GM12878 (cell line): Measurements from ENCODE around the gene FXYD6. TPM values are rescaled to one million over a fixed set of nuclear protein-coding genes. Genes with fewer than 3 reads are reported as not detected.

Experiments
- ATAC-seq: fragments of 200-7000 bp; cut with Tn5 transposase; 3 replicates; pipeline ENCODE4 v1.9.1; 2020; ENCODE audit warnings: mild to moderate bottlenecking, moderate library complexity
- BruUV-seq: library from RNA; stranded (reverse); fragments of 400-500 nt; replicated peaks from 2 replicates; lab custom pipeline; 2021; lab: Mats Ljungman, UMichigan
- CTCF ChIA-PET: fragments of 300-600 bp; sonication (Branson Sonifier 250); formaldehyde crosslinking; extraction: SDS; loops from one replicate; lab custom pipeline; 2021; ENCODE audit warnings: inconsistent platforms; lab: Yijun Ruan, JAX
- POLR2A ChIA-PET: fragments of 350-600 bp; formaldehyde crosslinking; extraction: SDS; loops from one replicate; lab custom pipeline; 2021; ENCODE audit warnings: inconsistent platforms; lab: Charles Lee
- RAD21 ChIA-PET: fragments of 300-600 bp; sonication (Branson Sonifier 250); formaldehyde crosslinking; loops from one replicate; lab custom pipeline; 2023; ENCODE audit warnings: antibody characterized with exemption; ENCODE audit not compliant: unreplicated experiment; lab: Charles Lee
- SMC1A ChIA-PET: fragments of 300-600 bp; sonication (Branson Sonifier 250); formaldehyde crosslinking; loops from one replicate; lab custom pipeline; 2023; ENCODE audit not compliant: unreplicated experiment, uncharacterized antibody; lab: Charles Lee
- DNase-seq: peaks from one replicate; pipeline ENCODE4 v3.0.0-alpha.2; 2011; ENCODE audit warnings: low read depth, low spot score
- FAIRE-seq: peaks from 3 replicates; lab custom pipeline; 2011; peaks lifted over from hg19 to GRCh38; lab: Jason Lieb, UNC
- H2AFZ ChIP-seq: 2 replicates; pipeline ENCODE4 v1.6.0; 2011; ENCODE audit warnings: low read depth, low read length, control low read depth; ENCODE audit not compliant: control insufficient read depth
- H3K27ac ChIP-seq: 2 replicates; pipeline ENCODE4 v1.5.1; 2011; ENCODE audit warnings: control low read depth; ENCODE audit not compliant: control insufficient read depth, insufficient read depth
- H3K27me3 ChIP-seq, 2 experiments: replicated peaks in 1 of 2; 2 replicates each; pipeline versions ENCODE4 v1.6.0 to v1.6.1; 2011; ENCODE audit warnings: low read length in 1 of 2; ENCODE audit not compliant: control insufficient read depth in 2 of 2, insufficient read depth in 2 of 2
- H3K36me3 ChIP-seq, 2 experiments: 2 replicates each; pipeline ENCODE4 v1.5.1; 2011; ENCODE audit warnings: low read length in 1 of 2; ENCODE audit not compliant: control insufficient read depth in 2 of 2, insufficient read depth in 2 of 2
- H3K4me1 ChIP-seq: 2 replicates; pipeline ENCODE4 v1.6.1; 2011; ENCODE audit warnings: mild to moderate bottlenecking, low read length, moderate library complexity, mixed read lengths; ENCODE audit not compliant: control insufficient read depth, insufficient read depth
- H3K4me2 ChIP-seq: 2 replicates; pipeline ENCODE4 v1.6.0; 2011; ENCODE audit warnings: control low read depth; ENCODE audit not compliant: control insufficient read depth, insufficient read depth
- H3K4me3 ChIP-seq: fragments of 200-600 bp; sonication (generic); 2 replicates; pipeline ENCODE4 v1.5.1; 2016
- H3K79me2 ChIP-seq: 2 replicates; pipeline ENCODE4 v1.6.0; 2011; ENCODE audit warnings: low read length; ENCODE audit not compliant: control insufficient read depth, insufficient read depth
- H3K9ac ChIP-seq: 2 replicates; pipeline ENCODE4 v1.8.0; 2011; ENCODE audit warnings: low read length, control low read depth, mixed read lengths; ENCODE audit not compliant: control insufficient read depth, insufficient read depth
- H3K9me3 ChIP-seq: replicated peaks from 3 replicates; pipeline ENCODE4 v1.5.1; 2011; ENCODE audit warnings: mild to moderate bottlenecking, low read length; ENCODE audit not compliant: control insufficient read depth, insufficient read depth
- H4K20me1 ChIP-seq: 2 replicates; pipeline ENCODE4 v1.6.0; 2011; ENCODE audit not compliant: control insufficient read depth, insufficient read depth
- BHLHE40 ChIP-seq, 2 experiments: fragments of 450-650 bp in 1 of 2; IDR thresholded peaks; 2 replicates each; pipeline ENCODE4 v1.6.1; 2011 to 2017; ENCODE audit warnings: low read depth in 2 of 2, borderline replicate concordance in 1 of 2, improper control_type of control experiment in 1 of 2, low read length in 1 of 2, mild to moderate bottlenecking in 1 of 2
- CBX3 ChIP-seq: fragments of 200-600 bp; sonication (generic); IDR thresholded peaks from 2 replicates; pipeline ENCODE4 v1.6.1; 2016; ENCODE audit warnings: low read depth, borderline replicate concordance
- HCFC1 ChIP-seq: fragments of 150-350 bp; IDR thresholded peaks from 2 replicates; pipeline ENCODE4 v1.6.1; 2014; ENCODE audit warnings: low read length
- HDAC6 ChIP-seq: fragments of 200-600 bp; sonication (generic); IDR thresholded peaks from one replicate; pipeline ENCODE4 v1.8.0; 2017; ENCODE audit warnings: antibody characterized with exemption; ENCODE audit not compliant: unreplicated experiment
- MTA2 ChIP-seq: fragments of 450-650 bp; IDR thresholded peaks from 2 replicates; pipeline ENCODE4 v1.6.1; 2016; ENCODE audit warnings: low read depth, mild to moderate bottlenecking, moderate library complexity
- RBBP5 ChIP-seq: fragments of 200-600 bp; sonication (generic); conservative IDR thresholded peaks from 2 replicates; pipeline ENCODE4 v1.6.1; 2016
- SP1 ChIP-seq: IDR thresholded peaks from one replicate; pipeline ENCODE4 v1.6.1; 2011; ENCODE audit warnings: low read depth, low read length
- SUZ12 ChIP-seq: fragments of 200-600 bp; sonication (generic); IDR thresholded peaks from one replicate; pipeline ENCODE4 v1.6.1; 2018; ENCODE audit warnings: antibody characterized with exemption, mild to moderate bottlenecking; ENCODE audit not compliant: unreplicated experiment
- ZNF384 ChIP-seq: IDR thresholded peaks from 2 replicates; pipeline ENCODE4 v1.6.1; 2012; ENCODE audit warnings: low read depth, mild to moderate bottlenecking, low read length, improper control_type of control experiment, borderline replicate concordance
- WGBS: methylation state at CpG from one replicate; pipeline ENCODE4 v1.1.6; 2016; ENCODE audit warnings: low lambda C conversion rate; ENCODE audit not compliant: insufficient replicate concordance, insufficient coverage; ENCODE audit errors: missing lambda C conversion rate; 5-methylcytosine and 5-hydroxymethylcytosine counted together
- in situ Hi-C: fragments of 300-500 bp; cut with MboI; formaldehyde crosslinking; loops from 9 replicates; pipeline ENCODE4 v1.14.3; 2018; ENCODE audit warnings: mixed read lengths
- intact Hi-C: fragments of 100-400 bp; cut with micrococcal nuclease; formaldehyde crosslinking; loops from one replicate; pipeline ENCODE4 v1.14.2; 2022; ENCODE audit not compliant: unreplicated experiment
- polyA plus RNA-seq, 11 experiments: library from polyadenylated mRNA; depleted of rRNA in 4 of 11; unstranded in 6 of 11; stranded (reverse) in 5 of 11; fragments of >200 nt; fragmentation: Nextera tagmentation in 4 of 11; fragmentation: Illumina TruSeq in 1 of 11; extraction: Ambion mirVana in 4 of 11; extraction: Trizol in 1 of 11; gene quantifications; 1 replicate in 1 of 11; 2 replicates in 10 of 11; pipeline versions ENCODE4 v1.2.1 to v1.2.3, GENCODE V29; 2011 to 2016; ENCODE audit warnings: inconsistent platforms in 2 of 11, missing spikeins in 2 of 11, low read depth in 1 of 11
- total RNA-seq, 4 experiments: library from RNA; depleted of rRNA in 3 of 4; stranded (reverse); fragments of >200 nt in 3 of 4; fragmentation: Illumina TruSeq in 1 of 4; extraction: Trizol in 1 of 4; gene quantifications; 2 replicates each; pipeline versions ENCODE4 v1.2.1 to v1.2.3, GENCODE V29; 2013 to 2021
- TF ChIP-seq, protein P1 (sequence below): IDR thresholded peaks from 2 replicates; pipeline ENCODE4 v1.6.1; 2012; ENCODE audit warnings: low read length, inconsistent platforms
- TF ChIP-seq, protein P2 (sequence below): IDR thresholded peaks from 2 replicates; pipeline ENCODE4 v1.6.1; 2012; ENCODE audit warnings: improper control_type of control experiment, low read depth, low read length; ENCODE audit not compliant: insufficient replicate concordance
- TF ChIP-seq, protein P3 (sequence below): fragments of 150-350 bp; IDR thresholded peaks from 2 replicates; pipeline ENCODE4 v1.6.1; 2016; ENCODE audit warnings: low read depth, low read length

Gene FXYD6
- total and polyA plus RNA-seq, 10 of the 15 experiments (the other 5 are each of a cell fraction or from before 2014, with no cell fraction given), result 0.09 to 2.0 (median 0.23) TPM; not detected in 2

DNA sequence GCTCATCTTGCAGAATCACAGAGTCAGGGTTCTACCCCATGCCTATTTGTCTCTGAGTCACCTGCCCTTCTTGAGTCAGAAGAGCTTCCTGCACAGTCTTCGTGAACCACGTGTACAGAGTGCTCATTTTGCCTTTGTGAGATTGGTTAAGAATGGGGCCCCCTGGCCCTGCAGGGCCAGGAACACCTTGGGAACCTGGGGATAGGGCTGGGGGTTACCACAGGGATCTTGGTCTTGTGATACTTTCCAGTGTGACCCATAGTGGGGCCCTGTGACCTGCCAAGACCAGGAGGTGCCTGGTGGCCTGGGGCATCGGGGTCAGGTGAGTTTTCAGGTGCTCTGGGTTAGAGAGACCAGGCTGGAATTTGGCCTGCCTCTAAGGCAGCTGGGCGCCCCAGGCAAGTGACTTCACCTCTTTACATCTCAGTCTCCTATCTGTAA, 43.3 kb upstream of the FXYD6 start (continued):
- TF ChIP-seq, protein P1, sequence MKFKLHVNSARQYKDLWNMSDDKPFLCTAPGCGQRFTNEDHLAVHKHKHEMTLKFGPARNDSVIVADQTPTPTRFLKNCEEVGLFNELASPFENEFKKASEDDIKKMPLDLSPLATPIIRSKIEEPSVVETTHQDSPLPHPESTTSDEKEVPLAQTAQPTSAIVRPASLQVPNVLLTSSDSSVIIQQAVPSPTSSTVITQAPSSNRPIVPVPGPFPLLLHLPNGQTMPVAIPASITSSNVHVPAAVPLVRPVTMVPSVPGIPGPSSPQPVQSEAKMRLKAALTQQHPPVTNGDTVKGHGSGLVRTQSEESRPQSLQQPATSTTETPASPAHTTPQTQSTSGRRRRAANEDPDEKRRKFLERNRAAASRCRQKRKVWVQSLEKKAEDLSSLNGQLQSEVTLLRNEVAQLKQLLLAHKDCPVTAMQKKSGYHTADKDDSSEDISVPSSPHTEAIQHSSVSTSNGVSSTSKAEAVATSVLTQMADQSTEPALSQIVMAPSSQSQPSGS, result no peak

DNA sequence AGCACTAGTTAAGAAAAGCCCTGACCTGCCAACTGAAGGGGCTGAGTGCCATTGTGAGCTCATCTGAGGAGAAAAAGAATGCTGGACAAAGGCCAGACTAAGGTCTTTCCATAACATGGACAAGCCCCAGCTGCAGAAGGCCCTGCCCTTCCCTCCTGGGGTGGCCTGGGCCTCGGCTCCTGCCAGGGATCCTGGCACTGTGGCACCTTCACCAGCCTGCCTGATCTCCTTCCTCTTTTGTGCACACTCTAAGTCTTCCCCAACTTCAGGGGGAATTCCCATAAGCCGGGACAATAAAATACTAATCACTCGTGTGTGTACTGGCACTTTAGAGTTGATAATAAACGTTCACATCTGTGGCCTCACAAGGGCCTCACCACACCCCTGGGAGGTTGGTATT, 42.9 kb upstream of the FXYD6 start:
- RAD21 ChIA-PET, result interaction anchor here (0.6 to 2.6 kb wide), 11 partner anchors 9 to 134 kb away, joined by 3 to 9 read pairs (median 3); partner anchors contain the start of gene IL10RA
- POLR2A ChIA-PET, result interaction anchor here (0.5 to 1.4 kb wide), 4 partner anchors 11 to 71 kb away, joined by 3 to 5 read pairs (median 4); no protein-coding TSS in a partner anchor
- Histone ChIP-seq H4K20me1 (no peaks in the 10 kb centered on the region), H3K9me3 (no peaks in the 10 kb centered on the region), H3K4me2 (no peak overlapping the region), H3K36me3 (no peaks in the 10 kb centered on the region), H3K79me2 (no peaks in the 10 kb centered on the region), H3K27ac (no peak overlapping the region), H3K4me3 (no peak overlapping the region), H2AFZ (no peak overlapping the region; the same call in 1 of the 2 replicates), H3K9ac (no peak overlapping the region), H3K4me1 (peaks cover 8% of the 10 kb centered on the region), H3K27me3 (no peaks in the 10 kb centered on the region)
- DNase-seq (no peak), ATAC-seq (peak; percentile 84), FAIRE-seq (no peak)
- intact Hi-C loops, result no loop called here
- 1% methylated on average over 4 of the region's 4 CpGs for WGBS
- BruUV-seq, result no TSS peak
- SMC1A ChIA-PET, result interaction anchor here (0.9 to 3.6 kb wide), 14 partner anchors 9 to 138 kb away, joined by 3 to 23 read pairs (median 4); no protein-coding TSS in a partner anchor
- CTCF ChIA-PET, result interaction anchor here (0.6 to 6.1 kb wide), 12 partner anchors 8 to 134 kb away, joined by 3 to 43 read pairs (median 4); partner anchors contain the start of gene TMPRSS13
- in situ Hi-C loops, result no loop called here
- TF ChIP-seq ZNF384 (no peak), BHLHE40 (IDR thresholded peaks at IDR 0.05; ENCODE audit: borderline replicate concordance in 1 of 2, low read depth in 2 of 2, low read length in 1 of 2) (0 out of 4 replicates have a peak, but pooled peaks of 1 of the 2 experiments have one; percentile 20), SUZ12 (no peak), HDAC6 (no peak), MTA2 (0 out of 2 replicates have a peak, but pooled peaks have one; percentile 15), SP1 (no peak), RBBP5 (no peak), CBX3 (no peak), HCFC1 (no peak)
- TF ChIP-seq, protein P2, sequence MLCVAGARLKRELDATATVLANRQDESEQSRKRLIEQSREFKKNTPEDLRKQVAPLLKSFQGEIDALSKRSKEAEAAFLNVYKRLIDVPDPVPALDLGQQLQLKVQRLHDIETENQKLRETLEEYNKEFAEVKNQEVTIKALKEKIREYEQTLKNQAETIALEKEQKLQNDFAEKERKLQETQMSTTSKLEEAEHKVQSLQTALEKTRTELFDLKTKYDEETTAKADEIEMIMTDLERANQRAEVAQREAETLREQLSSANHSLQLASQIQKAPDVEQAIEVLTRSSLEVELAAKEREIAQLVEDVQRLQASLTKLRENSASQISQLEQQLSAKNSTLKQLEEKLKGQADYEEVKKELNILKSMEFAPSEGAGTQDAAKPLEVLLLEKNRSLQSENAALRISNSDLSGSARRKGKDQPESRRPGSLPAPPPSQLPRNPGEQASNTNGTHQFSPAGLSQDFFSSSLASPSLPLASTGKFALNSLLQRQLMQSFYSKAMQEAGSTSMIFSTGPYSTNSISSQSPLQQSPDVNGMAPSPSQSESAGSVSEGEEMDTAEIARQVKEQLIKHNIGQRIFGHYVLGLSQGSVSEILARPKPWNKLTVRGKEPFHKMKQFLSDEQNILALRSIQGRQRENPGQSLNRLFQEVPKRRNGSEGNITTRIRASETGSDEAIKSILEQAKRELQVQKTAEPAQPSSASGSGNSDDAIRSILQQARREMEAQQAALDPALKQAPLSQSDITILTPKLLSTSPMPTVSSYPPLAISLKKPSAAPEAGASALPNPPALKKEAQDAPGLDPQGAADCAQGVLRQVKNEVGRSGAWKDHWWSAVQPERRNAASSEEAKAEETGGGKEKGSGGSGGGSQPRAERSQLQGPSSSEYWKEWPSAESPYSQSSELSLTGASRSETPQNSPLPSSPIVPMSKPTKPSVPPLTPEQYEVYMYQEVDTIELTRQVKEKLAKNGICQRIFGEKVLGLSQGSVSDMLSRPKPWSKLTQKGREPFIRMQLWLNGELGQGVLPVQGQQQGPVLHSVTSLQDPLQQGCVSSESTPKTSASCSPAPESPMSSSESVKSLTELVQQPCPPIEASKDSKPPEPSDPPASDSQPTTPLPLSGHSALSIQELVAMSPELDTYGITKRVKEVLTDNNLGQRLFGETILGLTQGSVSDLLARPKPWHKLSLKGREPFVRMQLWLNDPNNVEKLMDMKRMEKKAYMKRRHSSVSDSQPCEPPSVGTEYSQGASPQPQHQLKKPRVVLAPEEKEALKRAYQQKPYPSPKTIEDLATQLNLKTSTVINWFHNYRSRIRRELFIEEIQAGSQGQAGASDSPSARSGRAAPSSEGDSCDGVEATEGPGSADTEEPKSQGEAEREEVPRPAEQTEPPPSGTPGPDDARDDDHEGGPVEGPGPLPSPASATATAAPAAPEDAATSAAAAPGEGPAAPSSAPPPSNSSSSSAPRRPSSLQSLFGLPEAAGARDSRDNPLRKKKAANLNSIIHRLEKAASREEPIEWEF, result no peak
- TF ChIP-seq, protein P3, sequence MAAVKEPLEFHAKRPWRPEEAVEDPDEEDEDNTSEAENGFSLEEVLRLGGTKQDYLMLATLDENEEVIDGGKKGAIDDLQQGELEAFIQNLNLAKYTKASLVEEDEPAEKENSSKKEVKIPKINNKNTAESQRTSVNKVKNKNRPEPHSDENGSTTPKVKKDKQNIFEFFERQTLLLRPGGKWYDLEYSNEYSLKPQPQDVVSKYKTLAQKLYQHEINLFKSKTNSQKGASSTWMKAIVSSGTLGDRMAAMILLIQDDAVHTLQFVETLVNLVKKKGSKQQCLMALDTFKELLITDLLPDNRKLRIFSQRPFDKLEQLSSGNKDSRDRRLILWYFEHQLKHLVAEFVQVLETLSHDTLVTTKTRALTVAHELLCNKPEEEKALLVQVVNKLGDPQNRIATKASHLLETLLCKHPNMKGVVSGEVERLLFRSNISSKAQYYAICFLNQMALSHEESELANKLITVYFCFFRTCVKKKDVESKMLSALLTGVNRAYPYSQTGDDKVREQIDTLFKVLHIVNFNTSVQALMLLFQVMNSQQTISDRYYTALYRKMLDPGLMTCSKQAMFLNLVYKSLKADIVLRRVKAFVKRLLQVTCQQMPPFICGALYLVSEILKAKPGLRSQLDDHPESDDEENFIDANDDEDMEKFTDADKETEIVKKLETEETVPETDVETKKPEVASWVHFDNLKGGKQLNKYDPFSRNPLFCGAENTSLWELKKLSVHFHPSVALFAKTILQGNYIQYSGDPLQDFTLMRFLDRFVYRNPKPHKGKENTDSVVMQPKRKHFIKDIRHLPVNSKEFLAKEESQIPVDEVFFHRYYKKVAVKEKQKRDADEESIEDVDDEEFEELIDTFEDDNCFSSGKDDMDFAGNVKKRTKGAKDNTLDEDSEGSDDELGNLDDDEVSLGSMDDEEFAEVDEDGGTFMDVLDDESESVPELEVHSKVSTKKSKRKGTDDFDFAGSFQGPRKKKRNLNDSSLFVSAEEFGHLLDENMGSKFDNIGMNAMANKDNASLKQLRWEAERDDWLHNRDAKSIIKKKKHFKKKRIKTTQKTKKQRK, result no peak
